Measurements from ENCODE around the gene PSMA7.
A peak's percentile ranks its signal among the peaks of the same experiment; 100 is the strongest.

- TF ChIP-seq CTCF (IDR thresholded peaks at IDR 0.05) (peak in 4 of 7 experiments; percentile 21 to 32 (median 24)), POLR2A (IDR thresholded peaks at IDR 0.05) (no peak)
Observed at GRCh38 chr20:62141397-62142251, 1.6 kb downstream of the PSMA7 start.

All from body of pancreas (tissue), 4 donors.